NCI-H774 (cell line): ENCODE results near the gene DUSP1.
"Not testable (repeated sequence)": the region's sequence is repeated elsewhere in the genome, so short reads cannot be mapped to it uniquely, and the experiment has no call there.

ENCODE experiments used
- DNase-seq: peaks from one replicate; lab custom pipeline; 2025; lab: John Stamatoyannopoulos, UW

The DUSP1 gene

GRCh38 chr5:172797771-172798191 is 26.8 kb upstream of the DUSP1 start:
- no peak for DNase-seq

- no peak for DNase-seq
Observed at GRCh38 chr5:172796306-172796705, 25.3 kb upstream of the DUSP1 start.

GRCh38 chr5:172795318-172795977 is 24.5 kb upstream of the DUSP1 start:
- DNase-seq, result no peak

GRCh38 chr5:172793577-172794488 is 22.8 kb upstream of the DUSP1 start:
- DNase-seq, result no peak

GRCh38 chr5:172792701-172793570 is 21.9 kb upstream of the DUSP1 start:
- DNase-seq, result no peak

- no peak for DNase-seq
Observed at GRCh38 chr5:172791726-172792445, 20.9 kb upstream of the DUSP1 start.

GRCh38 chr5:172791286-172791685 is 20.3 kb upstream of the DUSP1 start:
- DNase-seq, result no peak

- no peak for DNase-seq
Observed at GRCh38 chr5:172790496-172790889, 19.5 kb upstream of the DUSP1 start.

GRCh38 chr5:172789687-172790495 is 18.9 kb upstream of the DUSP1 start:
- DNase-seq, result no peak

GRCh38 chr5:172788771-172789686 is 18.0 kb upstream of the DUSP1 start:
- DNase-seq, result no peak

- not testable (repeated sequence) for DNase-seq
Observed at GRCh38 chr5:172787538-172787937, 16.5 kb upstream of the DUSP1 start.

- no peak for DNase-seq
Observed at GRCh38 chr5:172786736-172787462, 15.9 kb upstream of the DUSP1 start.

GRCh38 chr5:172785429-172786088 is 14.6 kb upstream of the DUSP1 start:
- DNase-seq, result no peak

- not testable (repeated sequence) for DNase-seq
Observed at GRCh38 chr5:172784162-172784561, 13.2 kb upstream of the DUSP1 start.

GRCh38 chr5:172783319-172783718 is 12.3 kb upstream of the DUSP1 start:
- DNase-seq, result not testable (repeated sequence)

GRCh38 chr5:172782169-172783039 is 11.4 kb upstream of the DUSP1 start:
- no peak for DNase-seq

GRCh38 chr5:172779691-172780341 is 8.8 kb upstream of the DUSP1 start:
- DNase-seq, result no peak
